Dermis blood vessel endothelial cell (primary cell): ENCODE data around the gene C19orf67. TPM values are rescaled to one million over a fixed set of nuclear protein-coding genes. Genes with fewer than 3 reads are reported as not detected.

Source experiments
- DNase-seq: peaks from one replicate; pipeline ENCODE4 v3.0.0; 2010
- total RNA-seq: library from RNA; depleted of rRNA; stranded (reverse); fragments of >200 nt; gene quantifications from 2 replicates; pipeline ENCODE4 v1.2.3, GENCODE V29; 2014

The C19orf67 gene
- total RNA-seq, 1 donor from 2014 or later: not detected

GRCh38 chr19:14081797-14082674 is 3.5 kb downstream of the C19orf67 start:
- DNase-seq: peak; percentile 57

GRCh38 chr19:14080887-14081796 is 4.4 kb downstream of the C19orf67 start:
- DNase-seq: peak; percentile 99

DNA sequence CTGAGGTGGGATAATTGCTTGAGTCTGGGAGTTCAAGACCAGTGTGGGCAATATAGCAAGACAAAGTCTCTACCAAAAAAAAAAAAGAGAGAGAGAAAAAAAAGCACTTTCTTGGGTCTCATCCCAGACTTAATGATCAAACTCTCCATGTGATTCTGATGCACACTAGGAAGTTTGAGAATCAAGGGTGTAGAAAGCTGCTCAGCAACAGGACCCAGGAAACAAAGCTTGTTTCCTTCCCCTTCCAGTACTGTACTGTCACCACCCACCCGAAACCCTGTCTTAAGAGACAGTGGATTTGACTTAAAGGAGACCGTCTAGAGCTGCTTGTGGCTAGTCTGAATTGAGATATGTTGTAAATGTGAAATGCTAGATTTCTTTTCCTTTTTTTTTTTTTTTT is 7.2 kb downstream of the C19orf67 start:
- no peak for DNase-seq

DNA sequence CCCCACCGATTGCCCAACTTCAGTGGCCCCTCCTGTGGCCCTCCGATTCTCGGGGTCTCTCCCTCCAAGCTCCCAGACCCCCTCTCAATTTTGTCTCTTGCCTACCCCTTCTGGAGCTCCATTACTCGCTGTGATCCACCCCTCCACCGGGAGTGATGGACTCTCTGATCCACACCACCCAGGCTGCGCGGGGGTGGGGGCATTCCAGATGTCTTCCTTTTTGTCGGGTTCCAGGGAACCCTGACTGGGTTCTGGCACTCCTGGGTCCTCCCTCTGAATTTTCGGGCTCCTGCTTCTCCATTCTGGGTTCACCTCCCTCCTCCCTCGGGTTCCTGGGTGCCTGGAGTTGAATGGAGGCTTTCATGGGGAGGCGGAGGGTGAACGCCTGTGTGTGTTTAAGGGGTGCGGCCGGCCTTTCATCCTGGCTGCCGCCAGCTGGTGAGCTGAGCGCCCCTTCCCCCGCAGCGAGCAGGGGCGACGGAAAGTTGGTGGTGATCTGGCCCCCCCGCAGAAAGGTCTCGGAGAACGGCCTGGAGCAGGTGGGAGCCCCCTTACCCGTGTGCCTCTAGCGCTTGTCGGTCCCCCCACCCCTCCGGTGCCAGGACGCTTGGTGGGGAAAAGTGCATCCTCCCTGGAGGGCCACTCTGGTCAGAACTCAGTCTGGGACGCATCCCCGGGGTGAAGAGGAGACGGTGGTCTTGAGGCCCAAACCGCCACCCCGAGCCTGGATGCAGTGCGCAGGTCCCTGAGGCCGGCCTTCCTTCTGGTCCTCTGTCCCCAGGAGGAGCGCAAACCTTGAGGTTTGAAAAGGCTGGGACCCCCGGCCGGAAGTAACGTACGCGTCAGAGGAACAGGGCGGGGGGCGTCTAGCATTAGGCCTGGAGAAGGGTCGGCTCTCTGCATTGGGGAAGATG is 11.4 kb downstream of the C19orf67 start:
- no peak for DNase-seq

DNA sequence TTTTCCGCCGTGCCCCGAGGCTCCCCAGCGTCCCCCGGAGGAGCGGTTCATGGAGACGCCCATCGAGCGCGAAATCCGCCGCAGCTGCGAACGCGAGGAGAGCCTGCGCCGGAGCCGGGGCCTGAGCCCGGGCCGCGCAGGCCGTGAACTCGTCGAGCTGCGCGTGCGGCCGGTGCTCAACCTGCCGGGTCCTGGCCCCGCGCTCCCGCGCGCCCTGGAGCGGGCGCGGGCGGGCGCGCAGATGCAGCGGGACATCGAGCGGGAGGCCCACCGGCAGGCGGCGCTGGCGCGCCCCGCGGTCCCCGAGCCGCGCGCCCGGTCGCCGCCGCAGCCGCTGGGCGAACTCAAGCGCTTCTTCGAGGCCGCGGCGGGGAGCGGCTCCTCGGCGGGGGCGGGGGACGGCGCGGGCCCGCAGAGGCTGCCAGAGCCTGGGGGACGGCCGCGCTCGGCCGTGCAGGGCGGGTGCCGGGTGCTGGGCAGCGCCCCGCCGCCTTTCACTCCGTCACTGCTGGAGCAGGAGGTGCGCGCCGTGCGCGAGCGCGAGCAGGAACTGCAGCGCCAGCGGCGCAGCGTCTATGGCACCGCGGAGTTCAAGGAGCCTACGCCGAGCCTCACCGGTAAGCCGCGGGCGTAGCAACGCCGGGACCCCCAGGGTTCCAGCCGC is 12.2 kb downstream of the C19orf67 start:
- peak; percentile 85 for DNase-seq

DNA sequence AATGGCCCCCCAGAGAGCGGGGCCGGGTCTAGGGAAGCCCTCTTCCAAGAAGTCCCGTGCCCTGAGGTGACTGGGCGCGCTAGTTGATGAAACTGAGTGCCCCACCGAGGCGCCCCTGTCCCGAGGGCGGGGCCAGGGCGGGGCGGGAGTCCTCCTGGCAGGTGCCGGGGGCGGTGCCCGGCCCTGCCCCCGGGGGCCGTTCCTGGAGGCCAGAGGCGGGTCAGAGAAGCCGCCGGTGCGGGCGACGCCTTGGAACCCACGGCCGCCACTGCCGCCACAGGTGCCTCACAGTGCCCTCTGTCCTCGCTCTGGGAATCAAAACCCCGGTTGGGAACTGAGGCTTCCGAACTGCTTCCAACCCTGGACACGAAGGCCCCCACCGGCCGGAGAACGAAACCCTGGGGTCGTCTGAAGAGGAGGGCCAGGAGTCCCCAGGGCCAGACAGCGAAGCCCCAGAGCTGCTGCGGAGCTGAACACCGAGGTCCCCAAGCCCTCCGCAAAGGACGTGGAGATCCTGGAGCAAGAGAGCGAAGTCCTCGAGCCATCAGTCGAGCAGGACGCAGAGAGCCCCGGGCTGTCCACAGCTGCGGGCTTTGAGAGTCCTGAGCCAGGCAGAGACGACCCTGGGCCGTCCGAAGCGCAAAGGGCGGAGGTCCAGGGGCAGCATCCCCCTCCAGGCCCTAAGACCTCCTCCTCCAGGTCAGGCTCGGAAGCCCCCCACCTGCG is 12.9 kb downstream of the C19orf67 start, which contains the start of gene MISP3:
Gene MISP3 (plus strand): TSS at position 252 of the 726 bp plus-strand sequence. CDS start 524 bp downstream, outside the sequence.
- peak; percentile 60 for DNase-seq

DNA sequence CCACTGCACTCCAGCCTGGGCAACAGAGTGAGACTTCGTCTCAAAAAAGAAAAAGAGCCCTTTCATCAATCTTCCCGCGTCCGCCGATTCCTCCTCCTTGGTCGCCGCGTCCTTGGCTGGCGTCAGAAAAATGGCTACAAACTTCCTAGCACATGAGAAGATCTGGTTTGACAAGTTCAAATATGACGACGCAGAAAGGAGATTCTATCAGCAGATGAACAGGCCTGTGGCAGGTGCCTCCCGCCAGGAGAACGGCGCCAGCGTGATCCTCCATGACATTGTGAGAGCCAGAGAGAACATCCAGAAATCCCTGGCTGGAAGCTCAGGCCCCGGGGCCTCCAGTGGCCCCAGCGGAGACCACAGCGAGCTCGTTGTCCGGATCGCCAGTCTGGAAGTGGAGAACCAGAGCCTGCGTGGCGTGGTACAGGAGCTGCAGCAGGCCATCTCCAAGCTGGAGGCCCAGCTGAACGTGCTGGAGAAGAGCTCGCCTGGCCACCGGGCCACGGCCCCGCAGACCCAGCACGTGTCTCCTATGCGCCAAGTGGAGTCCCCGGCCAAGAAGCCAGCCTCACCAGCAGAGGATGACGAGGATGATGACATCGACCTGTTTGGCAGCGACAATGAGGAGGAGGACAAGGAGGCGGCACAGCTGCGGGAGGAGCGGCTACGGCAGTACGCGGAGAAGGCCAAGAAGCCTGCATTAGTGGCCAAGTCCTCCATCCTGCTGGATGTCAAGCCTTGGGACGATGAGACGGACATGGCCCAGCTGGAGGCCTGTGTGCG is 15.1 kb downstream of the C19orf67 start:
- DNase-seq: no peak

GRCh38 chr19:14066134-14066533 is 19.4 kb downstream of the C19orf67 start:
- no peak for DNase-seq

GRCh38 chr19:14063105-14063504 is 22.5 kb downstream of the C19orf67 start:
- no peak for DNase-seq

DNA sequence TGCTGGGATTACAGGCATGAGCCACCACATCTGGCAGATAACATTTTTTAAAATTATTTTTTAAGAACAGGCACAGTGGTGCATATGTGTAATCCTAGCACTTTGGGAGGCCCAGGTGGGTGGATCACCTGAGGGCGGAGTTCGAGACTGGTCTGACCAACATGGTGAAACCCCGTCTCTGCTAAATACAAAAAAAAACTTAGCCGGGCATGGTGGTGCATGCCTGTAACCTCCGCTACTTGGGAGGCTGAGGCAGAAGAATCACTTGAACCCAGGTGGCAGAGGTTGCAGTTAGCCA is 23.1 kb downstream of the C19orf67 start:
- DNase-seq: no peak

DNA sequence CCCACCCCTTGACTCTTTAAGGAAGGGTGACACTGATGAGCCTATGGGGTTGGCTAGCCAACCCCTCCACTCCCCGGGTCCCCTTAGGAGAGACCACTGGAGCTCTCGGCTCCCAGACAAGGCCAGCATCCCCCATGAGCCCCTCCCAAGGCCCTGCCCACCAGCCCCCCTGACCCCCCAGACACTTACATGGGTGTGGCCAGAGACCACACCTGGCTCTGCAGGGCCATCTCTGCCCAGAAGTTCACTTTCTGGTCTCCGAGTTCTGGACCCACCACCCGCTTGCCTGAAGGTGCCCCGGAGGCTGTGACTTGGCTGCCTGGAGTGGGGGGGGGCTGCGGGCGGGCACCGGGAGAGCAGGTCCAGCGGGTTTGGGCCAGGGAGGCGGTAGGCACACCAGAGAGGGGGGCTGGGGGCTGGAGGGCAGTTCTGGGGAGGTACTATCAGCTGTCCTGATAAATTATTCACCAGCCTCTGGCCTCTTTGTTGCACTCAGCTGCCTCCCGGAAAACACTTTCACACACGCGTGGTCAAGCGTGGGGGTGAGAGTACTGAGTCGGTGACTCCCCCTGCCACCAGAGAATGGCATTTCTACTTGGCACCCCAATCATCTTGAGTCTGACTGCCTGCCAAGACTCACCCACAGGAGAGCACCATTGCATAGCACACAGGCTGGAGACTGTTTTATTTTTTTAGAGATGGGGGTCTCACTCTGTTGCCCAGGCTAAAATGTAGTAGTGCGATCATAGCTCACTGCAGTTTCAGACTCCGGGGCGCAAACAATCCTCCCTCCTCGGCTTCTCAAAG is 23.6 kb downstream of the C19orf67 start, which contains the start of gene PALM3:
Gene PALM3 (minus strand): TSS at position 326 of the 807 bp plus-strand sequence. CDS start 96 bp downstream, at position 230.
- no peak for DNase-seq

DNA sequence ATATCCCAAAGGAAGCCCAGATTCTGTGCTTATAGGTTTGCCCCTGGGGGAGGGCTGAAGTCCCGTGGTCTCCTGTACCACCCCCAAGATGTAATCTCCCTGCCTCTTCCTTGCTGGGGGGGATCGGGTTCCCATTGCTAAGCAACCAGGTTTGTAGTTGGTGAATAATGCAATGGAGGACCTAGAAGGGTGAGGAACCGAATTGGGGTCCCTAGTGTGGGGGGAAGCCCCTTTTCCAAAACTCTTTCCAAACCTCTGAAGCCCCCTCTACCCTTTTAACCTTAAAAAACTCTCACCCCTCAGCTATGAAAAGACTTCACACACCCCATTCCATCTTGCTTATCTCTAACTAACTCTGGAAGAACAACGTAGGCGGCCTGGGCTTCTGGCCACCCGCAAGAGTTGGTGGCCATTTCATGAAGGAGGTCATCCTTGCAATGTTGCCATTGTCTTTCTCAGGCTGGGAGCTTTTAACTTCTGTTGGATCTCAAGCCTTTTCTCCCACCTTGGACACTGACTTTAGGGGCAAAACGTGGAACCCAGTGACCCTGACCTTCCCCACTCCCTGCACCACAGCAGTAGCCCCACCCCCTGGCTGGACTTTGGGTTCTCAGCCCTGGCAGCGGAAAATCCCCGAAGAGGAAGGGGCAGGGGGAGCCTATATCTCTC is 24.4 kb downstream of the C19orf67 start:
- DNase-seq: no peak

GRCh38 chr19:14059652-14060155 is 25.9 kb downstream of the C19orf67 start:
- DNase-seq: no peak

GRCh38 chr19:14059093-14059480 is 26.5 kb downstream of the C19orf67 start:
- DNase-seq: peak; percentile 32

DNA sequence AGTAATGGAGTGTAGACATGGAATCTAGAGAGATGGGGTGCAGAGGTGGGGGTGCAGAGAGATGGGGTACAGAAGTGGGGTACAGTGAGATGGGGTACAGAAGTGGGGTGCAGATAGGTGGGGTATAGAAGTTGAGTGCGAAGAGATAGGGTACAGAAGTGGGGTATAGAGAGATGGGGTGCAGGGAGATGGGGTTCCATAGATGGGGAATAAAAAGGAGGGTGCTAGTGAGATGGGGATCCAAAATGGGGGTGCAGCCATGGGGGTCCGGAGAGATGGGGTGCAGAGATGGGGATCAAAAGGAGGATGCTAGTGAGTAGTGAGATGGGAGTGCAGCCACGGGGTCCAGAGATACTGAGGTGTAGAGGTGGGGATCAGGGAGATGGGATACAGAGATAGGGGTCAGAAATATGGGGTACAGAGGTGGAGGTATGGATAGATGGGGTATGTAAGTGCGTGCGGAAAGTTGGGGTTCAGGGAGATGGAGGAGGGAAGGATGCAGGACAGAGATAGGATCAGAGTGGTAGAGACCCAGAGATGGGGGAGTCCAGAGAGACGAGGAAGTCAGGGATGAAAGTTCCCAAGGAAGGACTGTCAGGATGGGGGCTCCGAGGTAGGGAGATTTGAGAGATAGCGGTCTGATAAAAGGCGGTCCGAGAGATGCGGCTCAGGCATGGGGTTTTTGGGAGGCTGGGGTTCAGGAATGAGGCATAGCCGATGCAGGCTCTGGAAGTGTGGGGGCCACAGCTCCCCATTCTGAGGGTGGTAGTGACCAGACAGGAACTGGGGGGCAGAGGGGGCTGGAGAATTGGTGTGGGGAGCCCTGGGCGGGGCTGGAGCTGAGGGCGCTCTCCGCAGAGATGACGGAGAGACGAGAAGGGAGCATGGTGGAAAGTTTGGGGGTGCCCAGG is 27.1 kb downstream of the C19orf67 start:
- DNase-seq: no peak

DNA sequence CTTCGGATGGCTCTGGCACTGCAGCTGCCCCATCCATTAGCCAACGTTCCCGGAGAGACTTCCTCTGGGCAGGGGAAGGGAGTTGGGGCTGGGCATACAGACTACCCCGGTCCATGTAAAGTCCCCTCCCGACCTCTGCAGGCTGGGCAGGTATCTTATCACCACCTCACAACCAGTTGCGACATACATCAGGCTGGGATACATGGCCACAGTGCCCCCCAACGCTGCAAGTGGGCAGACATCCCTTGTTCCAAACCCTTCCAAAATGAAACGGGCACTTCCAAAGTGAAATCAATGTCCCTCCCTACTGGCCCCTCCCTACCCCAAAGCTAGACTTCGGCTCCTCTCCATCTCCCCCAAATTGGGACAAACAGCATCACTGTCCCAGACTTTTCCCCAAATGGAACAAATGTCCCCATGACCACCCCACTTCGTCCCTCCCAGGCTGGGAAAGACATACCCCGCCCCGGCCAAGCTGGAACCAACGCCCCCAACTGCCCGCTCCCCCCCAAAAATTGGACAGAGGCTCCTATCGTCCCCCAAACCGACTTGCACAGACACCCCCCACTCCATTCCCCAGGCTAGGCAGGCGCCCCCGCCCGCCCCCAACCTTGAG is 28.7 kb downstream of the C19orf67 start:
- DNase-seq: no peak
